ENCODE data around the gene ADCK2. TPM values are rescaled to one million over a fixed set of nuclear protein-coding genes. Genes with fewer than 3 reads are reported as not detected.

ADCK2 gene
- total and polyA plus RNA-seq, 2 donors (not counting 3 experiments of a cell fraction or from before 2014, with no cell fraction given): 10.3 to 13.3 TPM

DNA sequence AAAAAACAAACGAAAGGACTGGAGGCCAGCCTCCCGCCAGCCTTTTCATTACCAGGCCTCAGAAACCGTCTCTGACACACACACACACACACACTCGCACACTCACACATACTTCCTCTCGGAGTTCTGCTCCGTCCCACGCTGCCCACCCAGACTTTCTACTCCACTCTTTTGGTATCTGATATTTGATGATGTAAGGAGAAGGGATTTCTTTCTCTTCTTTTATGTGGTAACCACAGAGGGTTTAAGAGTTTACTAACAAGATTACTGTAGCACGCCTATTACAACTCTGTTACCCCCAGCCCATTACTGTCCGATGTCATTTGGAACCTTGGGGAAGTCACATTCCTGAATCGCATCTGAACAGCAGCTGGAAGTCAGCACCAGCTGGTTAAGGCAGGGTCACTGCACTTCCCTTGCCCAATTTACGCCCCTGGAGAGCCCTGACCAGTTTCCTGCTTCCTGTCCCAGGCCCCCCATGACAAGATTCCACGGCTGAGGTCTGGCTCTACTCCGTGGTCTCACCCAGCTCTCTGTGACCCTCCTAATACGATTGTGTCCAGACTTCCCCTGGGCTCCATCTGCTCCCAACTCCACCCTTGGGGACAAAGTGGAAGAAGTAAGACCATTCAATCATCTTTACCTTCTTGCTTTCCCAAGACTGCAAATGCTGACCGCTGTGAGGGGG is 33.2 kb upstream of the ADCK2 start:
- no peak overlapping the region for H3K27ac ChIP-seq (ENCODE audit: insufficient read depth, low read depth, low read length)
- intact Hi-C loops (cut with micrococcal nuclease): no loop called here

DNA sequence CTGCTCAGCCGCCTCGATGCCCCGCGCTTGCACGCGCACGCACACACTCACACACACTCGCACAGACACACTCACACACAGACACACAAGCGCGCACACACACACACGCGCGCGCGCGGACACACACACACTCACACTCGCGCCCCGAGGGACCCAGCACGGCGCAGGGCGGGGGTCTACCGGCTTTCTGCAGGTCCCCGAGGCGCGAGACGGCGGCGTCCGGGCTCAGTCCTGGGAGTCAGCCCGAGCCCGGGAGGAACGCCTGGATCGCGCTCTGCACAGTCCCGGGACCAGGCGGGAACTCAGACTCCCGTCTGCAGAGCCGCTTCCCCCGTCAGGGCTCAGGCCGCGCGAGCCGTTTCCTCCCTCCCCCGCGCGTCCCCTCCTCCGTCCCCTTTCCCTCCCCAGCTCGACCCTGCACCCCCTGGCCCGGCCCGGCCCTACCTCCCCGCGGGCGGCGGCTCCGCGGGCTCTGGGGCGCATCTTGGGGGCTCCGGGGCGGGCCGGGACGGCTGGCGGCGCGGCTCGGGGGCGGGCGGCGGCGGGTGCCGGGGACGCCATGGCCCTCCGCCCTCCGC is 32.6 kb upstream of the ADCK2 start:
- Histone ChIP-seq H3K4me1 (ENCODE audit: control insufficient read depth, extremely low read depth, insufficient read depth, low read length) (peaks cover 2% of the 10 kb centered on the region), H4K20me1 (replicated peaks; ENCODE audit: control insufficient read depth, extremely low read depth, insufficient read depth, low read length) (no peaks in the 10 kb centered on the region), H3K27me3 (ENCODE audit: control insufficient read depth in 2 of 2, insufficient read depth in 2 of 2, low read length in 2 of 2) (peaks cover 32 to 33% of the 10 kb centered on the region in 2 experiments), H2AFZ (ENCODE audit: low read depth, low read length) (peak overlapping the region; percentile 52), H3K36me3 (ENCODE audit: control insufficient read depth in 2 of 2, extremely low read depth in 1 of 2, insufficient read depth in 2 of 2, low read length in 2 of 2) (no peaks in the 10 kb centered on the region), H3K9me1 (replicated peaks; ENCODE audit: control insufficient read depth, extremely low read depth, insufficient read depth, low read length) (no peaks in the 10 kb centered on the region), H3K4me2 (ENCODE audit: insufficient read depth, low read length) (no peak overlapping the region), H3K9me3 (replicated peaks; ENCODE audit: control insufficient read depth, insufficient read depth, low read length) (no peaks in the 10 kb centered on the region), H3K4me3 (replicated peaks in 1 of 3; ENCODE audit: insufficient read depth in 1 of 3, low read depth in 1 of 3, low read length in 3 of 3) (peak overlapping the region in 1 of 3 experiments; percentile 34), H3K9ac (replicated peaks; ENCODE audit: extremely low read depth, insufficient read depth, low read length) (no peak overlapping the region), H3K27ac (ENCODE audit: insufficient read depth, low read depth, low read length) (no peak overlapping the region), H3K79me2 (ENCODE audit: control insufficient read depth, insufficient read depth, low read length) (no peaks in the 10 kb centered on the region)
- CTCF ChIA-PET: no interaction called here
- DNase-seq (ENCODE audit: low read depth, low spot score) (no peak), FAIRE-seq (no peak)
- dilution Hi-C loops (cut with MboI; ENCODE audit: extremely low pct_ligation_motif_present, low sequenced_read_pairs): no loop called here
- POLR2A ChIA-PET: interaction anchor here (1.1 kb wide), 1 partner anchor 12 kb away, joined by 6 read pairs; no protein-coding TSS in a partner anchor
- intact Hi-C loops (cut with micrococcal nuclease): no loop called here
- BruUV-seq (replicated peaks): no TSS peak
- TF ChIP-seq POLR2A (IDR thresholded peaks at IDR 0.05; ENCODE audit: low read depth, low read length): no peak
- TF ChIP-seq JUN (IDR thresholded peaks at IDR 0.05; ENCODE audit: borderline replicate concordance, insufficient read depth, insufficient read length, low read depth): no peak
- TF ChIP-seq EZH2 (IDR thresholded peaks at IDR 0.05; ENCODE audit: borderline replicate concordance, low read depth, low read length, severe bottlenecking): peak; percentile 81

More for the DNA sequence above, 33.2 kb upstream of the ADCK2 start:
- no peaks in the 10 kb centered on the region for H4K20me1 ChIP-seq (replicated peaks; ENCODE audit: control insufficient read depth, extremely low read depth, insufficient read depth, low read length)
- FAIRE-seq: no peak
- TF ChIP-seq EZH2 (IDR thresholded peaks at IDR 0.05; ENCODE audit: borderline replicate concordance, low read depth, low read length, severe bottlenecking) (peak; percentile 78), POLR2A (IDR thresholded peaks at IDR 0.05; ENCODE audit: low read depth, low read length) (no peak)
- H3K9me3 ChIP-seq (replicated peaks; ENCODE audit: control insufficient read depth, insufficient read depth, low read length): no peaks in the 10 kb centered on the region
- no peak overlapping the region for H2AFZ ChIP-seq (ENCODE audit: low read depth, low read length)
- H3K36me3 ChIP-seq (ENCODE audit: control insufficient read depth in 2 of 2, extremely low read depth in 1 of 2, insufficient read depth in 2 of 2, low read length in 2 of 2): no peaks in the 10 kb centered on the region
- H3K27me3 ChIP-seq (ENCODE audit: control insufficient read depth in 2 of 2, insufficient read depth in 2 of 2, low read length in 2 of 2): peaks cover 32 to 33% of the 10 kb centered on the region in 2 experiments
- ChIA-PET POLR2A (no interaction called here), CTCF (no interaction called here)
- H3K9me1 ChIP-seq (replicated peaks; ENCODE audit: control insufficient read depth, extremely low read depth, insufficient read depth, low read length): no peaks in the 10 kb centered on the region
- H3K79me2 ChIP-seq (ENCODE audit: control insufficient read depth, insufficient read depth, low read length): no peaks in the 10 kb centered on the region
- peaks cover 2% of the 10 kb centered on the region for H3K4me1 ChIP-seq (ENCODE audit: control insufficient read depth, extremely low read depth, insufficient read depth, low read length)
- no TSS peak for BruUV-seq (replicated peaks)
- dilution Hi-C loops (cut with MboI; ENCODE audit: extremely low pct_ligation_motif_present, low sequenced_read_pairs): no loop called here
- no peak overlapping the region for H3K4me2 ChIP-seq (ENCODE audit: insufficient read depth, low read length)
- H3K9ac ChIP-seq (replicated peaks; ENCODE audit: extremely low read depth, insufficient read depth, low read length): no peak overlapping the region
- peak overlapping the region in 1 of 3 experiments; percentile 34 for H3K4me3 ChIP-seq (replicated peaks in 1 of 3; ENCODE audit: insufficient read depth in 1 of 3, low read depth in 1 of 3, low read length in 3 of 3)
- DNase-seq (ENCODE audit: low read depth, low spot score): no peak
